ENCODE data around the gene GMDS.

The GMDS gene

DNA sequence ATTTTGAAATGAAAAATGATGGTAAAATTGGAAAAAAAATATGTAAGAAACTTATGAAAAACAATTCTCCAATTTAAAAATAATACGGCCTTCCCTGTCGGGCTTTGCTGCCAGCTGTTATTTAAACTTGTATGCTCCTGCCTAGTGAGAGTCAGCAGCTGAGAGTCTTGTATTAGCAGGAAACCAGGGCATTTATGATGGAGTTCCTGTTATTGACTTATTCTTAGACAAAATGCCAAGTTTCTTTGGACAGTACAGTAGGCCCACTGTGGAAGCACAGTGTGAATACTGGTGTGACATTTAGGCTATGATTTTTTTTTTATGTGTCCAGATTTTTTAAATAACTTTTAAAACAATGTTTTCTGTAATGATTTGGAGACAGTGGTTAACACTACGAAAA is 42.1 kb downstream of the GMDS start:
- DNase-seq = no peak

DNA sequence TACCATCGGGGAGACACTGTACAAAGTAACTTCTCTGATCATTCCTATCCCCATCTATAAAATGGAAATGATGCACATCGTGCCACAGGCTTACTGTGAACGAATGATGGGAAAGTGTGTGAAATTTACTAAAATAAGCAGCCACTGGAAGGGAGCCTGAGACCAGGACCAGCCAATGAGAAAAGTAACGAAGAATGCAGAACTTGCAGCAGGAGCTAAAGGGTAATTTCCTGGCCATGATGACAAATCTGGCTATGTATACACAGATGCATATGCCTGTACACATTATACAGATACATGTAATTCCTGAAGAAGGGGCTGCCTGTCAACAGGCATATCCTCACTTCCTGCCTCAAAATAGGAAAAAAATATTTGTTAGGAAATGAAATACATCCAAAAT is 47.4 kb downstream of the GMDS start:
- no peak for DNase-seq

DNA sequence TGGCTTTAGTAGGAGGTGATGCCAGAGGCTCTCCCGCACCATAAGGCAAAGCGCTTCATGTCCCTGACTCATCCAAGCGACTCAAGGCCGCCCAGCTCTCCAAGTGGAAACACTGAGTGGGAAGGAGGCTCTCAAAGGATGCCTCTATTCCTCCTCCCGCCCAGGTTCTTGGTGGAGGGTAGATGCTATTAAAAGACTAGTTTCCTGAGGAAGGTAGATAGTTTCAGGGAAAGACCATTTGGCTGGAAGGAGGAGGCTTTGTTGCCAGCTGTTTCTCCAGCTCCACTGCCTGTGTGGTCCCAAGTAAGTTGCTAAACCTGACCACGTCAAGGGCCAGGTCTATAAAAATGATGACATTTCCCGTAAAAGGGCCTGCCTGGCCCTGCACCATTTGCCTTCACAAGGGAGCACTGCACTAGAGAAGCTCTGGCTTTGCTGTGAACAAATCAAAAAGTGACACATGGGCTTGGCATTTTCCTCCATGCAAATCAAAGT is 48.2 kb downstream of the GMDS start:
- no peak for DNase-seq

DNA sequence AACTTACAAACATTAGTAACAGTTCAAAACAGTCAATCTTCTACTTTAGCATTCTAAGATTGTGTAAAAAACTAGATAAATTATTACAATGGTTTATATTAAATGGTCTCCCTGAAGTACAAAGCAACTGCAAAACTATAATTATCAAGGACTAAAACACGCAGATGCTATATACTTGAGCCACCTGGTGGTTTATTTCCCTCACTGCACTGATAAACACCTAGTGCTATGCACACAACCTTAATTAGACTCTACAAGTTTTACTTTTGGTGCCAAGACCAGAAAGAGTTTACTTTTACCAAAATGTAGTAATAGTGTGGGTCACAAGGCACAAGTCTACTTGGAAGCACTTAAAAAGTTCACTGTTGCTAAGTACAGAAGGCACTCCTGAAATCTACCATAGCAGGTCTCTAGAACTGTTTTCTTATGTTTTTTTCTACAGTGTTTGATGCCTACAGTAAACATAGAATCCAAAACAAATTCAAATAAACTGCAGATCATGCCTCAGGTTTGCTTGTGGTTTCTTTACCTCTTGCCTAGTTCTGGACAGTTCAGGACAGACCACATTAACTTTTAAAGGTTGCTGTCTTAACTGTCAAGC is 49.2 kb downstream of the GMDS start:
- peak in 1 of 5 experiments; percentile 53 for DNase-seq

DNA sequence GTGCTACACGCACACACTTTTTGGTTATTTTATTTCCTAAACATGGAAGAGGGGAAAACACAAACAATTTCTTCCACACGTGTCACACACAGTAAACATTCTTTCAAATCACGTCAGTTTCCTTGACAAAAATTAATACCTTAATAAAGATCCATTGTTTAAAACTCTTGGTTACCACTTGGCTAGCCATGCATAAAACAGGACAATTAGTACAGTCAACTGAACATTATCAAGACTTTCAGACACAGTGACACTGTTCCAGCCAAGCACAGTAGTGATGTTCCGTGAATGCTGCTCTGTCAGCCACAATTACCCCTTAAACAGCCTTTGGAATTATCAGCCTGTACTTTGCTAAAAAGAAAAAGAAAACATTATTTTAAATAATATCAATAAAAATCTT is 50.8 kb downstream of the GMDS start:
- no peak for DNase-seq

DNA sequence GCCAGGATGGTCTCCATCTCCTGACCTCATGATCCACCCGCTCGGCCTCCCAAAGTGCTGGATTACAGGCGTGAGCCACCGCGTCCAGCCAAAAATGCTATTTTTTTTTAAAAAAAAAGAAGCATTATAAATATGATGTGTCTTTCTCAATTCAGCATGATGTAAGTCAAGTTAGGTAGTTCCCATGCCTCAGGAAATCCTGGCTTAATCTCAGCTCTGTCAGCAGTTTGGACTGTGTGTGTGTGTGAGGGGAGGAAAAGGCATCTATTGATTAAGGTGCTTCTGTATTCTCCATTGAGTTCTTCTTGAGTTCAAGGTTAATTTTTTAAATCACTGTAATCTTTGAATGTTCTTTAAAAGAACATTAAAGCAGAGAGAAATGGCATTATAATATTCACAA is 51.5 kb downstream of the GMDS start:
- no peak for DNase-seq

DNA sequence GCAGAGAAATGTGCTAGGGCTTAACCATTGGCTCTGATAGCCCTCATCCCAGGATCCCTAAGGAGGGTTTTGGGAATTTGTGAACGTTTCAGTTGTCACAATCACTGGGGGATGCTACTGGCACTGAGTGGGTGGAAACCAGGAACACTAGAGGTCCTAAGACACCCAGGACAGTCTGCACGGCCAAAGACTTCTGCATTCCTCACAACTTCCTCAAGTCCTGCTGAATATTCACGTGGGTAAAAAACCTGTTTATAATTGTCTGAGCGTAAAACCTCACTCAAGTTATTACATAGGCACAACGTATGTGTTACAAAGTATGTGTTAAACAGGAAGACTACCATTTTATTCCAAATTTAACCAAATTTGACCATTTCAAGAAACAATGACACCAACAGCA is 52.4 kb downstream of the GMDS start:
- no peak for DNase-seq

DNA sequence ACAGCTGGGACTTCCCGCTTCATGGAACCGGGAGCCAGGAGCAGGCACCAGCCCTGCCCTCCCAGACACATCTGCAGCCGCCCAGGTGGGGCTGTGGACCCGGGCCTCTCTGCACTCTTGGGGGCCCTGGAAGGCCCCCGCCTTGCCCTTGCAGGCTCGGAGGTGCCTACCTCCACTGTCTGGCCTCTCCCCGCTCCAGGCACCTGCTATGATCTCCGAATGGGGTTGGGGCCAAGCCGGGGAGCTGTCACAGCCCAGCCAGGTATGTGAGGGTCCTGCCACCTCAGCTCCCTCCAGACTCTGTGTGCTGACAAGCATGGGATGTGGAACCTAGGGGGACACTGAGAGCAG is 54.0 kb downstream of the GMDS start:
- no peak for DNase-seq

DNA sequence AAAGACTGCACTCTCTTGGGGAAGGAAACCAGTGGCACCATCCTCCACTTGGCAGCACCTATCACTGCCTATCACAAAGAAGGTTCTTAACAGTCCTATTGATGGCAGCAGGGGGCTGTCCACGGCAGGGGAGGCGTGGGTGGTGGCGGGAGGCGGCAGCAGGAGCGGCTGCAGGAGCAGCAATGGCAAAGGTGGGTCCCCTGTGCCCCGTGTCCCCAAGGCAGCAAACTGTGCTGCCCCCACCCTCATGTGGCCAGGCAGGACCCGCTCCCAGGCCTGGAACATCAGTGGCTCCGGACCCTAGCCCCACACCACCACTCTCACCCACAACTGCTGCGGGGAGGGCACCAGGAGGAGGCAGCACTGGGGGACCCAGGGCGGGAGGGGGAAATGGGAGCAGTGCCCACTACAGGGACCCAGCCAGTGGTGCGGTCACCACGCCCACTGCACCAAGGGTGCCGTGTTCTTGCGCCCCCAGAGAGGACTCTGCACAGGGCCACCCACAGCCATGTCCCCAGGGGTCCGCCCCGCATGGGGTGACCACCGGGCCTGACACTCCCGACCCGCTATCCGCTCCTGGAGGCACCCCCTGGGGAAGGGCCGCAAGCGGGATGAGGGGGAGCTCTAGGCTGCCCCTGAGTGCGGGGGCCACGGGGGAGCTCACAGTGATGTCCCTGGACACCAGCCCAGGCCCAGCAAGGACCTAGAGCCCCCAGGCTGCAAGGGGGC is 54.6 kb downstream of the GMDS start:
- DNase-seq = no peak

DNA sequence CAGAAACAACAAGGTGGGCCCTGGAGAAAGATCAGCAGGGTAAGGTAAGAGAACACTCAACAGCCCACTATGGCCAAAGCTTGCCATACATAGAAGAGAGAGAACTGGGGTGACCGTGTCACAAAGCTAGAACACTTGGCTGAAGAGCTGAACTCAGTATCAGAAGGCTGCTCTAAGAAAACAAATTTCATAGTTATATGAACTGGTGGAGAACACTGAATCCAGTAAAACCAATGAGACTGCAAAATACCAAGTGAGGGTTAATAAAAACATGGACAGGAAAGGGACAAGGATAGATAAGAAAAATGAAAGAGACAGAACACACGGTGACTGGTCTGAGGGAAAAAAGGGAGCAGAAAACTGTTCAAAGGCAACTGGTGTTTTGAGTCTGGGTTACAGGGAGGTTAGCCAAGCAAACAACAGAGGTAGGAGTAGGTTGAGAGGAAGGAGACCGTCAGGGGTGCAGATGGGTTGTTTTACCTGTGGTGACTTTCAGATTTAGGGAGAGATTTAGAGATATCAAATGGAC is 56.5 kb downstream of the GMDS start:
- DNase-seq = no peak

DNA sequence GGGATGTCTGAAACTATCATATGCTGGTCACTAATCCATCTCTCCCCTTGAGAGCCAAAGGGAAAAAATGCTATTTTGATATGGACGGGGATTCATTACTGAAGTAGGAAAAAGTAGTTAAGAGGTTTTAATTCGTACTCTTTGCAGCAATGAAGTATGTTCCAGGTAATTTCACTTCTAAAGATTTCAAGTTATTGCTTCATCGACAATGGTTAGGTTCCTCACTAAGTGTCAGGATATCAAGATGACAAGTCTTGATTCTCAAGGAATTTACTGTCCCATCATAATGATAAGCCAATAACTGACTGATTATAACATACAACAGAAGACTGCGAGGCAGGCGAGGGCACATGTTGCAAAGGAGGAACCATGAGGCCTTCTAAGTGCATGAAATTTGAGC is 57.0 kb downstream of the GMDS start:
- no peak for DNase-seq

DNA sequence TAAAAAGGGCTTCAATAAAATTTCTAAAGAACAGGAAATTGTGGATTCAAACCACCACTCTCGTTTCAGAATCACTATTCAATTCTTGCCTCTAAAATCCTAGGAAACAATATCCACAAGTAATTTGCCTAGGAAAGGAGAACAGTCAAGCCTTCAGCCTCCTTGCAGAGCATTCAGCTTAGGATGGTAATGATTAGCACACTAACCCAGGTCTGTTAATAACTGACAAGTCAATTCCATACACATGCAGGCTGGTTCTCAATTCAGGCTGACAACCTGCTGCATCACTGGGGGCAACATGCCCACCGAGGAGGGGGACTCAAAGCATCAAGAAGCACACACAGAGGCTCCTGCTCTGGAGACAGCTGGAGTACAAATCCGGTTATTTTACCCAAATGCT is 57.6 kb downstream of the GMDS start:
- DNase-seq = no peak

DNA sequence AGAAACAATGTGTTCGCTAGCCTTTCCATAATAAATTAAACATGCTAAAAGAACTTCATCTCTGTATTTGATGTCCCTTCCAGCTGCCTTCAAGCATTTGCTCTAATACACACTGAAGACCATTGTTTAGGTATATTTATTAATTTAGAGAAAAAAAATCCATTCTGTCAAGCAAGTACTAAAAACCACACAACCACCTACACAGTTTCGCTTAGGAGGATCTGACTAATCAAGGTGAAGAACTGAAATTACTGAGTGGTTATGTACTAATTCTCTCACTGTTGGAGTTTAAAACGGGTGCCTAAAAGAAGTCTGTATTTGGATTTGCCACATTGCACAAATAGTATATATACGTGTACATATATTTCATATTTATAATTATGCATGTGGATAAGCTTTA is 58.9 kb downstream of the GMDS start:
- peak in 1 of 5 experiments; percentile 29 for DNase-seq

DNA sequence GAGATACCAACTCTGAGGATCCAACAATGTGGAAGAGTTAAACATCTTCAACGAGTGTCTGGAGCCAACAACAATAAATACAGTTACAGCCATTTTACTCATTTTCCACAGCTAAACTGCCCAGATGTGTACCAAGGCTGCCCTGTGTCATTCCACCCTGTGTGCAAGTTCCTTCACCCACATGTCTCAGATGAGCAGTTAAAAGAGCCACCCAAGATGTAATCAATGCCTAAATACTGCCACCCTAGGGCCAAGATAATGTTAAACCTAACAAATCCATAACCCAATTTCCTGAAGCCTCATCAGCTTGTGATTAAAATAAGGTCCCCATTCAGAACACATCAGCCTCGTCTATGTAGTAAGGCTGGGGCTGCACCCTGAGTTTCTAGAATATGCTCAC is 59.9 kb downstream of the GMDS start:
- DNase-seq = no peak

DNA sequence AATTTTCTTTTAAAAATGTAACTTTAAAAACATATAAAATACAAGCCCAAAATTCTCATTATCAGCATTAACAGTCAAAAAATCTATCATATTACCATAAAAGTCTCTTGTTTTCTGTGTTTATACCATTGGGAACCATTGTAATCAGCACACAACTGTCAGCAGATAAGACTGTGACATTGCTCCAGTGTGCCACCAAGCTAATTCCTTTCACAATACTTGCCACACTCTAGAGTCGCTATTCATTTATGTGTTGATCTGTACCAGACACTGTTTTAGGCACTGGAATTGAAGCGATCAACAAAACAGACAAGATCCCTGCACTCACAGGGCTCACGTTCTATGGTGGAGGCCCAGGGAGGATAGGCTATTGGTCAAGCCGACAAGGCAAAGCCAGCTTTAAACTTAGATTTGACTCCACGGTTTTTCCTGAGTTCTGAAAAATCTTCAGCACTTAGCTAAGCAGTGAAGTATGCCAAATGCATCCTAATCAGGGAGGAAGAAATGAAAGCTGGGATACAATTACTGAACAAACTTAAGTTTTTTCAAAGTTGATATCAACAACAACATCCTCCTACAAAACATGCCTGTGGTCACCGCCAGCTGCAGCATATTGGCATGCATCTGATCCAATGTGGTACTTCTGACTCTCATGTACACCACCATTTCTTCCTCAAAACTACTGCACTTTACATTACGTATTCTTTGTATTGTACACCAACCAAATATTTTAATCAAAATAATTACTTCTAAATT is 60.5 kb downstream of the GMDS start:
- no peak for DNase-seq

DNA sequence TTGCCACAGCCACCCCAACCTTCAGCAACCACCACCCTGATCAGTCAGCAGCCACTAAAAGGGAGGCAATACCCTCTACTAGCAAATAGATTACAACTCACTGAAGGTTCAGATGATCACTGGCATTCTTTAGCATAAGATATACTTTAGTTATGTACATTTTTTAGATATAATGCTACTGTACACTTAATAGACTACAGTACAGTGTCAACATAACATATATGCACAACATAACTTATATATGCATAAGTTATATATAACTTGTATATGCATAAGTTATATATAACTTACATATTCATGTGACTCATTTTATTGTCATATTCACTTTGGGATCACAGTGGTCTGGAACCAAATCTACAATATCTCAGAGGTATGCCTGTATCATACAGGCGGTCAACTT is 61.7 kb downstream of the GMDS start:
- DNase-seq = no peak

DNA sequence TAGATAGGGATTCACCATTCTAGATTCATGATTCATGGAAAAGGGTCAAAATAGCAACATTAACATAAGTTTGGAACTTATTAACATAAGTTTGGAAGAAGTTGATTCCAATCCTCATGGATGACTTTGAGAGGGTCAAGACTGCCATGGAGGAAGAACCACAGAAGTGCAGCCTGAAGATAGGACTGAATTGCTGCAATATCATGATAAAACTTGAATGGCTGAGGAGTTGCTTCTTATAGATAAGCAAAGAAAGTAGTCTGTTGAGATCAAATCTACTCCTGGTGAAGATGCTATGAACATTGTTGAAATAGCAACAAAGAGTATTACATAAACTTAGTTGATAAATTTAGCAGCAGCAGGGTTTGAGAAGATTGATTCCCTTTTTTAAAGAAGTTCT is 62.2 kb downstream of the GMDS start:
- DNase-seq = no peak

DNA sequence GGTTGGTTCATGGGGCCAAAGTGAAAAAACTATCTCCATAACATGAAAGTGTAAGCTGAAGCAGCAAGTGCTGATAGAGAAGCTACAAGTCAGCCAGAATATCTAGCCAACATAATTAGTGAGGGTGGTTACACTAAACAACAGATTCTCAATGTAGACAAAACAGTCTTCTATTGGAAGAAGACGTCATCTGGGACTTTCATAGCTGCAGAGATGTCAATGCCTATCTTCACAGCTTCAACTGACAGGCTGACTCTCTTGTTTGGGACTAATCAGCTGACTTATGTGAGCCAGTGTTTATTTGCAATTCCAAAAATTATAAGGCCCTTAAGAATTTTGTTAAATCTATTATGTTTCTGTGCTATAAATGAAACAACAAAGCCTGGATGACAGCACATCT is 63.2 kb downstream of the GMDS start:
- no peak for DNase-seq

DNA sequence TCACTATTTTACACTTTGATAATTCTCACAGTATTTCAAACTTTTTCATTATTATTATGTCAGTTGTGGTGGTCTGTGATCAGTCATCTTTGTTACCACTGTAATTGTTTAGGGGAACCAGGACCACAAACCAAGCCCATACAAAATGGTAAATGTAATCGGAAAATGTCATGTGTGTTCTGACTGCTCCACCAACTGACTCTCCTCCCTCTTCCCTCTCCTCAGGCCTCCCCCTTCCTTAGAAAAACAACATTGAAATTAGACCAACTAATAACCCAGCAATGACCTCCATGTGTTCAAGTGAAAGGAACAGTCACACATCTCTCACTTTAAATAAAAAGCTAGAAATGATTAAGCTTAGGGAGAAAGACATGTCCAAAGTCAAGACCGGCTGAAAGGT is 63.8 kb downstream of the GMDS start:
- no peak for DNase-seq

DNA sequence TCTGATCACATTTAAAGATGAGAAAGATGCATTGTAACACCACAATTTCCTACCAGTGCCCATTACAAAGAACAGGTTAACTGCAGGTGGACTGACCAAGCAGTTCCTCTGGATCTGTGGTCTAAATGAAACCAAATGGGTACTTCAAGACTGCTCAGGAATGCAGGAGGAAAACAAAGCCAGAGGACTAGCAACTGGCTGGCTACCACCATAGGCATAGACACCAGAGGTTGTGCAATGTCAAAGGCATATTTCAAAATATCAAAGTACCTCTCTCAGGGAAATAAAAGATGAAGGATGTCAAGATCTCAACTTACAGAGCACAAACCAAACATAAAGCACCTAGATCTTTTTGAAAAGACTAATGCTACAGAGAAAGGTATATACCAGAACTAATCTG is 65.5 kb downstream of the GMDS start:
- no peak for DNase-seq

DNA sequence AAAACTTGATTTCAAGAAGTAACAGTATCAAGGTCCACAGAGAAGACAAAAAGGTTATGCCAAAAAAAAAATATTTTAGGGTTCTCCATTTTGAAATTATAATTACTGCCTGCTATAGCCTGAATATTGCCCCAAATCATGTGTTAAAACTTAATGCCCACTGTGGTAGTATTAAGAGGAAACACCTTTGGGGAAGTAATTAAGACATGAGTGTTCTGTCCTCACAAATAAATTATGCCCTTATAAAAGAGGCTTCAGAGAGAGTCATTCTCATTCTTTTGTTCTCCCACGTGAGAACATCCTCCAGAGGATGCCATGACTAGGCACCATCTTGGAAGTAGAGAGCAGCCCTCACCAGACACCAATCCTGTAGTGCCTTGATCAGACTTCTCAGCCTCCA is 66.2 kb downstream of the GMDS start:
- no peak for DNase-seq

DNA sequence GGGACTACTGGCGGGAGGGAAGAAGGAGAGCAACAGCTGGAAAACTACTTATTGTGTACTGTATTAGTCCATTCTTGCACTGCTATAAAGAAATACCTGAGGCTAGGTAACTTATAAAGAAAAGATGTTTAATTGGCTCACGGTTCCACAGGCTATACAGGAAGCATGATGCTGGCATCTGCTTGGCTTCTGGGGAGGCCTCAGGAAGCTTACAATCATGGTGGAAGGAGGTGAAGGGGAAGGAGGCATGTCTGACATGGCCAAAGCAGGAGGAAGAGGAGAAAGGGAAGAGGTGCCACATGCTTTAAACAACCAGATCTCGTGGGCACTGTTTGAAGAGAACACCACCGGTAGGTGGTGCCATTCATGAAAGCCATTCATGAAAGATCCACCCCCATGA is 67.3 kb downstream of the GMDS start:
- no peak for DNase-seq

DNA sequence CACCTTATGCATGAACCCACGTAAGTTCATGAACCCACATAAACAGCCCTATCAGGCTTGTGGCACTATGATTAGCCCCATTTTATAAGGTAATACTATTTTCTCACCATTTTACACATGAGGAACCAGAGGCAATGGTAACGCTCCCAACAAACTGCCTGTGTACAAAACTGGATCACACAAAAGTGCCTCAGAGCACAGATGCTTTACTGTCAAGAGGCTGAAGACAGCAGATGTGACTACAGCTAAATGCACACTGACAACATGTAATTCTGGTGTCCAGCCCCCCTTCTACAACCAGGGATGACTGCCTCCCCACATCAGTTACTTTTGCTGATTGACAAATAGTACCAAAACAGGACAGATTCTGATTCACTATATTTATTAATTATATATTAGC is 69.6 kb downstream of the GMDS start:
- no peak for DNase-seq

Measured in T-helper 2 cell (primary cell).